Karpas-422 (cell line): Measurements from ENCODE around the gene OR8G1. TPM values are rescaled to one million over a fixed set of nuclear protein-coding genes. Genes with fewer than 3 reads are reported as not detected.
"Not testable (repeated sequence)": the region's sequence is repeated elsewhere in the genome, so short reads cannot be mapped to it uniquely, and the experiment has no call there.

Experiments
- DNase-seq: peaks from one replicate; pipeline ENCODE4 v3.0.0-alpha.2; 2015
- H2AFZ ChIP-seq: fragments of 200-600 bp; sonication (generic); 2 replicates; pipeline ENCODE4 v1.6.1; 2014; ENCODE audit warnings: antibody characterized with exemption, low read length, mixed read lengths
- H3K27ac ChIP-seq: fragments of 200-600 bp; sonication (generic); 2 replicates; pipeline ENCODE4 v1.5.1; 2014; ENCODE audit warnings: mild to moderate bottlenecking, low read length, moderate library complexity
- H3K27me3 ChIP-seq: fragments of 200-600 bp; sonication (generic); 2 replicates; pipeline ENCODE4 v1.6.1; 2014; ENCODE audit warnings: low read length, mixed read lengths
- H3K36me3 ChIP-seq: fragments of 200-600 bp; sonication (generic); 2 replicates; pipeline ENCODE4 v1.6.1; 2014; ENCODE audit warnings: low read length, mixed read lengths; ENCODE audit not compliant: insufficient read depth
- H3K4me1 ChIP-seq: fragments of 200-600 bp; sonication (generic); 2 replicates; pipeline ENCODE4 v1.6.1; 2014; ENCODE audit warnings: mild to moderate bottlenecking, low read length, mixed read lengths
- H3K4me2 ChIP-seq: fragments of 200-600 bp; sonication (generic); 2 replicates; pipeline ENCODE4 v1.6.1; 2014; ENCODE audit warnings: low read length, low read depth, mild to moderate bottlenecking; ENCODE audit not compliant: poor library complexity, severe bottlenecking
- H3K4me3 ChIP-seq: fragments of 200-600 bp; sonication (generic); 2 replicates; pipeline ENCODE4 v1.5.1; 2014; ENCODE audit warnings: mild to moderate bottlenecking, antibody characterized with exemption, low read length, mixed read lengths
- H3K79me2 ChIP-seq: fragments of 200-600 bp; sonication (generic); 2 replicates; pipeline ENCODE4 v1.6.1; 2014; ENCODE audit warnings: mild to moderate bottlenecking, low read length, mixed read lengths
- H3K9ac ChIP-seq: fragments of 200-600 bp; sonication (generic); 2 replicates; pipeline ENCODE4 v1.6.0; 2014; ENCODE audit warnings: low read length
- H3K9me2 ChIP-seq: fragments of 200-600 bp; sonication (generic), shearing (Covaris generic); replicated peaks from 2 replicates; pipeline ENCODE4 v1.6.0; 2014; ENCODE audit warnings: mild to moderate bottlenecking, low read length, moderate library complexity; ENCODE audit not compliant: insufficient read depth
- H3K9me3 ChIP-seq: fragments of 300-700, 200-600 bp; sonication (generic); 2 replicates; pipeline ENCODE4 v1.6.1; 2014; ENCODE audit warnings: low read length, mixed read lengths
- H4K20me1 ChIP-seq: fragments of 200-600 bp; sonication (generic); 2 replicates; pipeline ENCODE4 v1.6.1; 2014; ENCODE audit warnings: mild to moderate bottlenecking, antibody characterized with exemption, low read length, low read depth; ENCODE audit not compliant: insufficient read depth
- total RNA-seq: library from RNA; depleted of rRNA; stranded (reverse); fragments of >200 nt; shearing (Covaris generic); gene quantifications from 2 replicates; pipeline ENCODE4 v1.2.3, GENCODE V29; 2014; ENCODE audit warnings: low replicate concordance

OR8G1 gene
- total RNA-seq, 1 experiment from 2014 or later, result not detected

GRCh38 chr11:124219126-124219525 is 21.8 kb upstream of the OR8G1 start:
- no peak for DNase-seq
- no peak overlapping the region for H2AFZ ChIP-seq
- H3K4me3 ChIP-seq, result no peak overlapping the region

GRCh38 chr11:124222407-124222806 is 18.5 kb upstream of the OR8G1 start:
- no peak overlapping the region for H3K9ac ChIP-seq
- no peak overlapping the region for H3K27ac ChIP-seq
- no peak overlapping the region for H3K4me2 ChIP-seq
- no peaks in the 10 kb centered on the region for H3K27me3 ChIP-seq
- H3K9me3 ChIP-seq, result no peaks in the 10 kb centered on the region
- H4K20me1 ChIP-seq, result no peaks in the 10 kb centered on the region
- DNase-seq, result no peak
- no peaks in the 10 kb centered on the region for H3K36me3 ChIP-seq
- no peak overlapping the region for H2AFZ ChIP-seq
- H3K4me3 ChIP-seq, result no peak overlapping the region
- H3K79me2 ChIP-seq, result no peaks in the 10 kb centered on the region
- H3K9me2 ChIP-seq, result no peaks in the 10 kb centered on the region
- no peaks in the 10 kb centered on the region for H3K4me1 ChIP-seq

More at GRCh38 chr11:124219126-124219525, 21.8 kb upstream of the OR8G1 start:
- no peaks in the 10 kb centered on the region for H3K27me3 ChIP-seq
- no peak overlapping the region for H3K9ac ChIP-seq
- no peaks in the 10 kb centered on the region for H3K9me2 ChIP-seq
- no peaks in the 10 kb centered on the region for H3K79me2 ChIP-seq
- H3K4me2 ChIP-seq, result no peak overlapping the region
- H3K4me1 ChIP-seq, result no peaks in the 10 kb centered on the region
- H3K27ac ChIP-seq, result no peak overlapping the region
- H4K20me1 ChIP-seq, result no peaks in the 10 kb centered on the region
- no peaks in the 10 kb centered on the region for H3K36me3 ChIP-seq
- no peaks in the 10 kb centered on the region for H3K9me3 ChIP-seq

GRCh38 chr11:124224618-124225423 is 16.1 kb upstream of the OR8G1 start:
- H3K27me3 ChIP-seq, H3K9me2 ChIP-seq, H3K9me3 ChIP-seq, H3K79me2 ChIP-seq, H3K4me2 ChIP-seq, H2AFZ ChIP-seq, H4K20me1 ChIP-seq, H3K4me3 ChIP-seq, H3K36me3 ChIP-seq, H3K4me1 ChIP-seq, H3K27ac ChIP-seq, H3K9ac ChIP-seq: not testable (repeated sequence)
- peak; percentile 42 for DNase-seq

- H3K9ac ChIP-seq, result no peak overlapping the region
Measured at GRCh38 chr11:124225471-124225870, 15.4 kb upstream of the OR8G1 start.

GRCh38 chr11:124233376-124233775 is 7.5 kb upstream of the OR8G1 start:
- no peaks in the 10 kb centered on the region for H4K20me1 ChIP-seq
- no peaks in the 10 kb centered on the region for H3K27me3 ChIP-seq
- no peak overlapping the region for H3K27ac ChIP-seq
- H3K9me2 ChIP-seq, result no peaks in the 10 kb centered on the region
- no peak overlapping the region for H3K4me3 ChIP-seq
- no peak overlapping the region for H2AFZ ChIP-seq
- H3K9me3 ChIP-seq, result no peaks in the 10 kb centered on the region
- H3K79me2 ChIP-seq, result no peaks in the 10 kb centered on the region
- DNase-seq, result no peak
- H3K36me3 ChIP-seq, result no peaks in the 10 kb centered on the region
- no peak overlapping the region for H3K4me2 ChIP-seq
- no peak overlapping the region for H3K9ac ChIP-seq
- no peaks in the 10 kb centered on the region for H3K4me1 ChIP-seq

More at GRCh38 chr11:124225471-124225870, 15.4 kb upstream of the OR8G1 start:
- no peaks in the 10 kb centered on the region for H4K20me1 ChIP-seq
- no peaks in the 10 kb centered on the region for H3K79me2 ChIP-seq
- no peaks in the 10 kb centered on the region for H3K4me1 ChIP-seq
- no peaks in the 10 kb centered on the region for H3K27me3 ChIP-seq
- no peaks in the 10 kb centered on the region for H3K9me3 ChIP-seq
- H3K4me2 ChIP-seq, result no peak overlapping the region
- no peak overlapping the region for H3K4me3 ChIP-seq
- H3K36me3 ChIP-seq, result no peaks in the 10 kb centered on the region
- H3K27ac ChIP-seq, result no peak overlapping the region
- H2AFZ ChIP-seq, result no peak overlapping the region
- no peak for DNase-seq
- H3K9me2 ChIP-seq, result no peaks in the 10 kb centered on the region

- Histone ChIP-seq H3K9ac (no peak overlapping the region), H3K9me3 (no peaks in the 10 kb centered on the region), H3K27me3 (no peaks in the 10 kb centered on the region), H3K27ac (no peak overlapping the region), H3K4me1 (no peaks in the 10 kb centered on the region), H3K4me3 (no peak overlapping the region), H3K4me2 (no peak overlapping the region), H3K36me3 (no peaks in the 10 kb centered on the region), H4K20me1 (no peaks in the 10 kb centered on the region), H2AFZ (no peak overlapping the region), H3K9me2 (no peaks in the 10 kb centered on the region), H3K79me2 (no peaks in the 10 kb centered on the region)
- DNase-seq, result no peak
Measured at GRCh38 chr11:124238512-124238911, 2.4 kb upstream of the OR8G1 start.

GRCh38 chr11:124249869-124250268 is 9.0 kb downstream of the OR8G1 start:
- H3K27me3 ChIP-seq, H3K27ac ChIP-seq, H3K4me2 ChIP-seq, DNase-seq, H3K9me2 ChIP-seq, H3K9me3 ChIP-seq, H3K4me1 ChIP-seq, H3K4me3 ChIP-seq, H3K36me3 ChIP-seq, H3K79me2 ChIP-seq, H2AFZ ChIP-seq, H4K20me1 ChIP-seq, H3K9ac ChIP-seq: not testable (repeated sequence)

- Histone ChIP-seq H3K4me2 (no peak within 1 kb of the TSS), H3K9me2 (no peaks in the 10 kb centered on the region), H3K9ac (no peak within 1 kb of the TSS), H3K27me3 (no peaks in the 10 kb centered on the region), H3K9me3 (no peaks in the 10 kb centered on the region), H3K36me3 (no peaks in the 10 kb centered on the region), H3K4me3 (no peak within 1 kb of the TSS), H3K79me2 (no peaks in the 10 kb centered on the region), H4K20me1 (no peaks in the 10 kb centered on the region), H3K27ac (no peak within 1 kb of the TSS), H2AFZ (no peak within 1 kb of the TSS), H3K4me1 (no peaks in the 10 kb centered on the region)
- no peak for DNase-seq
Measured at GRCh38 chr11:124256076-124256475, 15.2 kb downstream of the OR8G1 start, which contains the start of gene OR8G5. Gene OR8G5 (plus strand): TSS chr11:124256376. CDS start chr11:124264932, 8,556 bp downstream.
